HEK293 (cell line): ENCODE data around the gene PA2G4.

ENCODE experiments used
- GFI1B ChIP-seq: fragments of 450-650 bp; formaldehyde crosslinking; IDR thresholded peaks from 2 replicates; pipeline ENCODE4 v1.5.1; 2016; ENCODE audit warnings: missing biosample characterization, missing genetic modification characterization
- KLF10 ChIP-seq: fragments of 450-650 bp; IDR thresholded peaks from 2 replicates; pipeline ENCODE4 v1.5.1; 2018; ENCODE audit warnings: missing biosample characterization, mild to moderate bottlenecking, missing genetic modification characterization
- OVOL3 ChIP-seq: fragments of 450-650 bp; formaldehyde crosslinking; IDR thresholded peaks from 2 replicates; pipeline ENCODE4 v1.5.1; 2016; ENCODE audit warnings: missing biosample characterization, missing genetic modification characterization
- REST ChIP-seq: fragments of 450-650 bp; formaldehyde crosslinking; IDR thresholded peaks from 2 replicates; pipeline ENCODE4 v1.5.1; 2016; ENCODE audit warnings: missing biosample characterization, missing genetic modification characterization
- SP7 ChIP-seq: fragments of 450-650 bp; formaldehyde crosslinking; IDR thresholded peaks from 2 replicates; pipeline ENCODE4 v1.5.1; 2016; ENCODE audit warnings: missing biosample characterization, missing genetic modification characterization
- ZBTB10 ChIP-seq: fragments of 450-650 bp; formaldehyde crosslinking; IDR thresholded peaks from 2 replicates; pipeline ENCODE4 v1.5.1; 2016; ENCODE audit warnings: missing biosample characterization, missing genetic modification characterization
- ZBTB6 ChIP-seq: fragments of 450-650 bp; formaldehyde crosslinking; IDR thresholded peaks from 2 replicates; pipeline ENCODE4 v1.5.1; 2017; ENCODE audit warnings: missing biosample characterization, missing genetic modification characterization
- ZNF184 ChIP-seq: fragments of 450-650 bp; IDR thresholded peaks from 2 replicates; pipeline ENCODE4 v1.5.1; 2018; ENCODE audit warnings: missing biosample characterization, mild to moderate bottlenecking, missing genetic modification characterization
- ZNF23 ChIP-seq: fragments of 450-650 bp; formaldehyde crosslinking; IDR thresholded peaks from 2 replicates; pipeline ENCODE4 v1.5.1; 2016; ENCODE audit warnings: missing biosample characterization, missing genetic modification characterization, borderline replicate concordance
- ZNF292 ChIP-seq: fragments of 450-650 bp; formaldehyde crosslinking; IDR thresholded peaks from 2 replicates; pipeline ENCODE4 v1.5.1; 2016; ENCODE audit warnings: low read depth, missing biosample characterization, missing genetic modification characterization, borderline replicate concordance
- ZNF350 ChIP-seq: fragments of 450-650 bp; formaldehyde crosslinking; IDR thresholded peaks from 2 replicates; pipeline ENCODE4 v1.5.0; 2017; ENCODE audit warnings: missing biosample characterization, mild to moderate bottlenecking, missing genetic modification characterization
- ZNF366 ChIP-seq: fragments of 450-650 bp; formaldehyde crosslinking; conservative IDR thresholded peaks from 2 replicates; pipeline ENCODE4 v1.5.1; 2016; ENCODE audit warnings: missing biosample characterization, missing genetic modification characterization
- ZNF398 ChIP-seq: fragments of 450-650 bp; formaldehyde crosslinking; IDR thresholded peaks from 2 replicates; pipeline ENCODE4 v1.5.1; 2017; ENCODE audit warnings: missing biosample characterization, missing genetic modification characterization
- ZNF416 ChIP-seq: fragments of 450-650 bp; formaldehyde crosslinking; IDR thresholded peaks from 2 replicates; pipeline ENCODE4 v1.5.1; 2016; ENCODE audit warnings: missing biosample characterization, missing genetic modification characterization
- ZNF423 ChIP-seq: fragments of 450-650 bp; formaldehyde crosslinking; IDR thresholded peaks from 2 replicates; pipeline ENCODE4 v1.5.1; 2016; ENCODE audit warnings: missing biosample characterization, missing genetic modification characterization
- ZNF48 ChIP-seq: fragments of 450-650 bp; formaldehyde crosslinking; IDR thresholded peaks from 2 replicates; pipeline ENCODE4 v1.5.1; 2016; ENCODE audit warnings: missing biosample characterization, missing genetic modification characterization
- ZNF518A ChIP-seq: fragments of 450-650 bp; formaldehyde crosslinking; conservative IDR thresholded peaks from 2 replicates; pipeline ENCODE4 v1.5.1; 2016; ENCODE audit warnings: low read depth, missing biosample characterization, missing genetic modification characterization
- ZNF530 ChIP-seq: fragments of 450-650 bp; formaldehyde crosslinking; IDR thresholded peaks from 2 replicates; pipeline ENCODE4 v1.5.1; 2016; ENCODE audit warnings: low read depth, missing biosample characterization, missing genetic modification characterization
- ZNF548 ChIP-seq: fragments of 450-650 bp; formaldehyde crosslinking; IDR thresholded peaks from 2 replicates; pipeline ENCODE4 v1.5.1; 2016; ENCODE audit warnings: missing biosample characterization, missing genetic modification characterization
- ZNF549 ChIP-seq: fragments of 450-650 bp; IDR thresholded peaks from 2 replicates; pipeline ENCODE4 v1.5.1; 2018; ENCODE audit warnings: missing biosample characterization, missing genetic modification characterization, mild to moderate bottlenecking, inconsistent platforms, moderate library complexity
- ZNF560 ChIP-seq: fragments of 450-650 bp; formaldehyde crosslinking; IDR thresholded peaks from 2 replicates; pipeline ENCODE4 v1.5.1; 2017; ENCODE audit warnings: missing biosample characterization, missing genetic modification characterization, borderline replicate concordance
- ZNF626 ChIP-seq: fragments of 450-650 bp; sonication (Bioruptor Pico); formaldehyde crosslinking; IDR thresholded peaks from 2 replicates; pipeline ENCODE4 v1.5.1; 2018; ENCODE audit warnings: missing biosample characterization, missing genetic modification characterization, inconsistent platforms
- ZNF629 ChIP-seq: fragments of 450-650 bp; formaldehyde crosslinking; IDR thresholded peaks from 2 replicates; pipeline ENCODE4 v1.5.1; 2017; ENCODE audit warnings: missing biosample characterization, missing genetic modification characterization
- ZNF664 ChIP-seq: fragments of 450-650 bp; formaldehyde crosslinking; IDR thresholded peaks from 2 replicates; pipeline ENCODE4 v1.5.1; 2016; ENCODE audit warnings: missing biosample characterization, missing genetic modification characterization
- ZSCAN16 ChIP-seq: fragments of 450-650 bp; formaldehyde crosslinking; IDR thresholded peaks from 2 replicates; pipeline ENCODE4 v1.5.1; 2016; ENCODE audit warnings: missing biosample characterization, missing genetic modification characterization
- ZSCAN4 ChIP-seq: fragments of 450-650 bp; formaldehyde crosslinking; IDR thresholded peaks from 2 replicates; pipeline ENCODE4 v1.5.1; 2017; ENCODE audit warnings: missing biosample characterization, missing genetic modification characterization

The PA2G4 gene

GRCh38 chr12:56150563-56150962 is 46.2 kb downstream of the PA2G4 start (continued):
- no peak for TF ChIP-seq ZNF518A (tag by site-specific recombination)
- TF ChIP-seq ZSCAN16 (tag by site-specific recombination) = no peak
- peak; percentile 31; the same call in 1 of the 2 replicates for TF ChIP-seq ZNF629 (tag by site-specific recombination)
- TF ChIP-seq REST (tag by site-specific recombination) = no peak
- TF ChIP-seq SP7 (tag by site-specific recombination) = peak; percentile 54
- no peak for TF ChIP-seq ZNF23 (tag by site-specific recombination)
- TF ChIP-seq ZNF530 (tag by site-specific recombination) = no peak
- TF ChIP-seq ZNF48 (tag by site-specific recombination) = no peak
- peak; percentile 52; the same call in 1 of the 2 replicates for TF ChIP-seq ZNF366 (tag by site-specific recombination)
- TF ChIP-seq ZNF664 (tag by site-specific recombination) = no peak
- TF ChIP-seq ZSCAN4 = no peak
- TF ChIP-seq ZNF184 (tag by site-specific recombination) = peak; percentile 96
- no peak for TF ChIP-seq GFI1B
- peak; percentile 40; the same call in 1 of the 2 replicates for TF ChIP-seq ZNF398
- TF ChIP-seq ZNF626 (tag by site-specific recombination) = no peak
- TF ChIP-seq ZBTB6 (tag by site-specific recombination) = peak; percentile 42; the same call in 1 of the 2 replicates
- no peak for TF ChIP-seq ZNF560
- TF ChIP-seq ZNF548 (tag by site-specific recombination) = no peak
- TF ChIP-seq ZBTB10 = no peak
- TF ChIP-seq ZNF292 = no peak
- TF ChIP-seq KLF10 = peak; percentile 86
- TF ChIP-seq ZNF423 (tag by site-specific recombination) = no peak
- no peak for TF ChIP-seq ZNF350 (tag by site-specific recombination)
- no peak for TF ChIP-seq ZNF416 (tag by site-specific recombination)
- no peak for TF ChIP-seq OVOL3 (tag by site-specific recombination)
- TF ChIP-seq ZNF549 (tag by site-specific recombination) = no peak
